PC-3 (cell line): ENCODE results near the gene VPS8. TPM values are rescaled to one million over a fixed set of nuclear protein-coding genes. Genes with fewer than 3 reads are reported as not detected.

ENCODE experiments used
- ATAC-seq: fragments of 200-7000 bp; cut with Tn5 transposase; 2 replicates; pipeline ENCODE4 v1.9.1; 2020; ENCODE audit warnings: mild to moderate bottlenecking, moderate library complexity
- BruUV-seq: library from RNA; stranded (reverse); fragments of 400-500 nt; replicated peaks from 2 replicates; lab custom pipeline; 2021; lab: Mats Ljungman, UMichigan
- CTCF ChIA-PET: fragments of 300-600 bp; sonication (Branson Sonifier 250); formaldehyde crosslinking; loops from one replicate; lab custom pipeline; 2022; ENCODE audit warnings: antibody characterized with exemption; lab: Charles Lee
- POLR2A ChIA-PET: fragments of 300-600 bp; sonication (Branson Sonifier 250); formaldehyde crosslinking; loops from one replicate; lab custom pipeline; 2022; ENCODE audit warnings: antibody characterized with exemption; ENCODE audit not compliant: unreplicated experiment; lab: Charles Lee
- DNase-seq: peaks from one replicate; pipeline ENCODE4 v3.0.0-alpha.2; 2015
- H2AFZ ChIP-seq: fragments of 300-600 bp; sonication (generic); 2 replicates; pipeline ENCODE4 v1.6.0; 2016; ENCODE audit warnings: antibody characterized with exemption, low read length
- H3F3A ChIP-seq: fragments of 300-600 bp; sonication (generic); one replicate; pipeline ENCODE4 v1.6.0; 2017; ENCODE audit warnings: antibody characterized with exemption, low read length, control low read depth, mild to moderate bottlenecking; ENCODE audit not compliant: unreplicated experiment
- H3K27ac ChIP-seq: fragments of 300-600 bp; sonication (generic); 2 replicates; pipeline ENCODE4 v1.5.1; 2016; ENCODE audit warnings: mild to moderate bottlenecking, low read length
- H3K27me3 ChIP-seq: fragments of 300-600 bp; sonication (generic); 2 replicates; pipeline ENCODE4 v1.6.1; 2016; ENCODE audit warnings: low read length, mixed read lengths
- H3K36me3 ChIP-seq: fragments of 300-600 bp; sonication (generic); 2 replicates; pipeline ENCODE4 v1.6.1; 2016; ENCODE audit warnings: low read depth, mixed run types, low read length, mixed read lengths
- H3K4me1 ChIP-seq: fragments of 300-600 bp; sonication (generic); 2 replicates; pipeline ENCODE4 v1.5.1; 2016; ENCODE audit warnings: low read length; ENCODE audit not compliant: insufficient read depth
- H3K4me2 ChIP-seq: fragments of 300-600 bp; sonication (generic); 2 replicates; pipeline ENCODE4 v1.6.0; 2016; ENCODE audit warnings: low read length
- H3K4me3 ChIP-seq: fragments of 300-600 bp; sonication (generic); 2 replicates; pipeline ENCODE4 v1.5.1; 2016; ENCODE audit warnings: mild to moderate bottlenecking, low read length, mixed read lengths
- H3K79me2 ChIP-seq: fragments of 300-600 bp; sonication (generic); 2 replicates; pipeline ENCODE4 v1.6.1; 2017; ENCODE audit warnings: low read length, mixed read lengths
- H3K9ac ChIP-seq: fragments of 300-600 bp; sonication (generic); 2 replicates; pipeline ENCODE4 v1.6.0; 2016; ENCODE audit warnings: mild to moderate bottlenecking, low read length
- H3K9me2 ChIP-seq: fragments of 300-600 bp; sonication (generic); replicated peaks from 2 replicates; pipeline ENCODE4 v1.6.1; 2016; ENCODE audit warnings: mixed run types, low read length, mixed read lengths
- H3K9me3 ChIP-seq: fragments of 300-600 bp; sonication (generic); 2 replicates; pipeline ENCODE4 v1.6.1; 2016; ENCODE audit warnings: low read length, mixed read lengths
- H4K20me1 ChIP-seq: fragments of 300-600 bp; sonication (generic); 2 replicates; pipeline ENCODE4 v1.6.1; 2016; ENCODE audit warnings: low read length, mixed read lengths
- CTCF ChIP-seq: fragments of 300-600 bp; sonication (generic); conservative IDR thresholded peaks from 2 replicates; pipeline ENCODE4 v1.5.1; 2017; ENCODE audit warnings: antibody characterized with exemption, low read depth, mild to moderate bottlenecking, low read length
- EZH2 ChIP-seq: fragments of 300-600 bp; sonication (generic); IDR thresholded peaks from one replicate; pipeline ENCODE4 v1.6.1; 2017; ENCODE audit warnings: antibody characterized with exemption, mild to moderate bottlenecking, low read length; ENCODE audit not compliant: unreplicated experiment
- EZH2phosphoT487 ChIP-seq: fragments of 300-600 bp; sonication (generic); IDR thresholded peaks from 2 replicates; pipeline ENCODE4 v1.6.1; 2018; ENCODE audit warnings: mild to moderate bottlenecking, antibody characterized with exemption, low read length, borderline replicate concordance
- intact Hi-C: fragments of 100-400 bp; cut with micrococcal nuclease; formaldehyde crosslinking; loops from 2 replicates; pipeline ENCODE4 v1.9.0; 2023
- total RNA-seq: library from RNA; depleted of rRNA; stranded (reverse); fragments of >200 nt; gene quantifications from 2 replicates; pipeline ENCODE4 v1.2.3, GENCODE V29; 2014

Gene VPS8
- total RNA-seq, 1 experiment from 2014 or later = 38.0 TPM

- Histone ChIP-seq H3K9me2 (no peaks in the 10 kb centered on the region), H3K27ac (no peak overlapping the region), H3K4me3 (no peak overlapping the region), H3K36me3 (peaks cover 9% of the 10 kb centered on the region; the same call in 1 of the 2 replicates), H3K79me2 (no peaks in the 10 kb centered on the region), H3K4me1 (no peaks in the 10 kb centered on the region), H3K9ac (no peak overlapping the region), H3K4me2 (no peak overlapping the region), H2AFZ (no peak overlapping the region), H3K27me3 (no peaks in the 10 kb centered on the region), H4K20me1 (no peaks in the 10 kb centered on the region), H3K9me3 (no peaks in the 10 kb centered on the region), H3F3A (no peaks in the 10 kb centered on the region)
- no peak for DNase-seq
- ATAC-seq = no peak
- BruUV-seq = no TSS peak
- TF ChIP-seq EZH2 (no peak), CTCF (no peak), EZH2phosphoT487 (no peak)
- intact Hi-C loops = no loop called here
- POLR2A ChIA-PET = no interaction called here
- CTCF ChIA-PET = no interaction called here
Measured at GRCh38 chr3:185024406-185024805, 212.4 kb downstream of the VPS8 start.

- no peaks in the 10 kb centered on the region for H3K9me3 ChIP-seq
- ChIA-PET CTCF (no interaction called here), POLR2A (no interaction called here)
- TF ChIP-seq EZH2 (no peak), EZH2phosphoT487 (no peak), CTCF (no peak)
- ATAC-seq (no peak), DNase-seq (no peak)
- H3K9me2 ChIP-seq = no peaks in the 10 kb centered on the region
- no peaks in the 10 kb centered on the region for H3K27me3 ChIP-seq
- H3K9ac ChIP-seq = no peak overlapping the region
- intact Hi-C loops = no loop called here
- no TSS peak for BruUV-seq
- H3K4me2 ChIP-seq = no peak overlapping the region
- no peak overlapping the region for H2AFZ ChIP-seq
- H3F3A ChIP-seq = no peaks in the 10 kb centered on the region
- no peaks in the 10 kb centered on the region for H4K20me1 ChIP-seq
- H3K4me1 ChIP-seq = no peaks in the 10 kb centered on the region
- H3K27ac ChIP-seq = no peak overlapping the region
- no peaks in the 10 kb centered on the region for H3K79me2 ChIP-seq
- 0 out of 2 replicates have a peak, but pooled peaks cover 4% of the 10 kb centered on the region for H3K36me3 ChIP-seq
- H3K4me3 ChIP-seq = no peak overlapping the region
Measured at GRCh38 chr3:185024966-185025365, 213.0 kb downstream of the VPS8 start.

- no peak for TF ChIP-seq CTCF
- POLR2A ChIA-PET = no interaction called here
- no TSS peak for BruUV-seq
- no peak overlapping the region for H3K4me2 ChIP-seq
- no peaks in the 10 kb centered on the region for H3K36me3 ChIP-seq
- no peak overlapping the region for H3K4me3 ChIP-seq
- CTCF ChIA-PET = no interaction called here
- intact Hi-C loops = no loop called here
- H3K4me1 ChIP-seq = no peaks in the 10 kb centered on the region
- H3K9ac ChIP-seq = no peak overlapping the region
- H3F3A ChIP-seq = no peaks in the 10 kb centered on the region
- ATAC-seq (no peak), DNase-seq (no peak)
- H3K79me2 ChIP-seq = no peaks in the 10 kb centered on the region
- no peaks in the 10 kb centered on the region for H3K9me3 ChIP-seq
- no peak overlapping the region for H3K27ac ChIP-seq
- H3K9me2 ChIP-seq = no peaks in the 10 kb centered on the region
- H4K20me1 ChIP-seq = no peaks in the 10 kb centered on the region
- no peaks in the 10 kb centered on the region for H3K27me3 ChIP-seq
- H2AFZ ChIP-seq = no peak overlapping the region
Measured at GRCh38 chr3:185028121-185028520, 216.2 kb downstream of the VPS8 start.
